Natural killer cell (primary cell): ENCODE data around the gene NANOS2. TPM values are rescaled to one million over a fixed set of nuclear protein-coding genes. Genes with fewer than 3 reads are reported as not detected.

ENCODE experiments used
- ATAC-seq, 3 donors: fragments of 150-1000 bp in 2 of 3; fragments of 200-7000 bp in 1 of 3; cut with Tn5 transposase; 1 replicate in 1 of 3; 2 replicates in 2 of 3; pipeline ENCODE4 v1.10.0; 2021; ENCODE audit warnings: mild to moderate bottlenecking in 2 of 3, moderate library complexity in 2 of 3
- DNase-seq, 2 donors: peaks; one replicate each; pipeline versions ENCODE4 v3.0.0 to v3.0.0-alpha.2; 2013 to 2021; ENCODE audit warnings: mixed read lengths in 1 of 2
- H3K27ac ChIP-seq: one replicate; pipeline ENCODE4 v1.5.1; 2013; ENCODE audit warnings: mild to moderate bottlenecking, low read length
- H3K27me3 ChIP-seq: one replicate; pipeline ENCODE4 v1.6.1; 2013; ENCODE audit warnings: low read length; ENCODE audit not compliant: control insufficient read depth, insufficient read depth
- H3K36me3 ChIP-seq: one replicate; pipeline ENCODE4 v1.6.1; 2013; ENCODE audit warnings: low read length; ENCODE audit not compliant: control insufficient read depth, insufficient read depth
- H3K4me1 ChIP-seq: one replicate; pipeline ENCODE4 v1.6.1; 2013; ENCODE audit warnings: low read length; ENCODE audit not compliant: control insufficient read depth, insufficient read depth
- H3K4me3 ChIP-seq: one replicate; pipeline ENCODE4 v1.5.1; 2013; ENCODE audit warnings: low read length
- H3K9me3 ChIP-seq: one replicate; pipeline ENCODE4 v1.6.1; 2013; ENCODE audit warnings: low read length; ENCODE audit not compliant: control insufficient read depth, insufficient read depth
- H3K27ac Mint-ChIP-seq, 2 donors: one replicate each; pipeline ENCODE4 v1.8.0; 2022; ENCODE audit warnings: mild to moderate bottlenecking in 2 of 2, mixed read lengths in 2 of 2, moderate library complexity in 1 of 2
- H3K27me3 Mint-ChIP-seq, 2 donors: one replicate each; pipeline ENCODE4 v1.8.0; 2022; ENCODE audit warnings: low read depth in 2 of 2, mixed read lengths in 2 of 2
- H3K36me3 Mint-ChIP-seq: one replicate; pipeline ENCODE4 v1.8.0; 2022; ENCODE audit warnings: mixed read lengths
- H3K4me1 Mint-ChIP-seq, 2 donors: one replicate each; pipeline ENCODE4 v1.8.0; 2022; ENCODE audit warnings: mixed read lengths in 2 of 2
- H3K4me3 Mint-ChIP-seq: one replicate; pipeline ENCODE4 v1.8.0; 2022; ENCODE audit warnings: mild to moderate bottlenecking, moderate library complexity, mixed read lengths
- H3K9me3 Mint-ChIP-seq, 2 donors: one replicate each; pipeline ENCODE4 v1.8.0; 2022; ENCODE audit warnings: mixed read lengths in 2 of 2
- CTCF ChIP-seq: fragments of 200-600 bp; IDR thresholded peaks from one replicate; pipeline ENCODE4 v1.8.0; 2022; ENCODE audit warnings: antibody characterized with exemption
- WGBS: methylation state at CpG from one replicate; pipeline ENCODE4 v1.1.7; 2013; ENCODE audit warnings: missing lambda C conversion rate; ENCODE audit not compliant: insufficient coverage; 5-methylcytosine and 5-hydroxymethylcytosine counted together
- intact Hi-C: fragments of 100-400 bp; cut with micrococcal nuclease; formaldehyde crosslinking; loops from one replicate; pipeline ENCODE4 v1.14.2; 2022
- total RNA-seq, 4 donors: library from RNA; stranded (reverse); fragments of 120-200 nt in 1 of 4; gene quantifications; one replicate each; pipeline versions ENCODE4 v1.2.3 to v1.2.4, GENCODE V29; 2013 to 2022

Gene NANOS2
- total RNA-seq, 3 donors from 2014 or later (not counting 1 experiment from before 2014, with no cell fraction given) = not detected

DNA sequence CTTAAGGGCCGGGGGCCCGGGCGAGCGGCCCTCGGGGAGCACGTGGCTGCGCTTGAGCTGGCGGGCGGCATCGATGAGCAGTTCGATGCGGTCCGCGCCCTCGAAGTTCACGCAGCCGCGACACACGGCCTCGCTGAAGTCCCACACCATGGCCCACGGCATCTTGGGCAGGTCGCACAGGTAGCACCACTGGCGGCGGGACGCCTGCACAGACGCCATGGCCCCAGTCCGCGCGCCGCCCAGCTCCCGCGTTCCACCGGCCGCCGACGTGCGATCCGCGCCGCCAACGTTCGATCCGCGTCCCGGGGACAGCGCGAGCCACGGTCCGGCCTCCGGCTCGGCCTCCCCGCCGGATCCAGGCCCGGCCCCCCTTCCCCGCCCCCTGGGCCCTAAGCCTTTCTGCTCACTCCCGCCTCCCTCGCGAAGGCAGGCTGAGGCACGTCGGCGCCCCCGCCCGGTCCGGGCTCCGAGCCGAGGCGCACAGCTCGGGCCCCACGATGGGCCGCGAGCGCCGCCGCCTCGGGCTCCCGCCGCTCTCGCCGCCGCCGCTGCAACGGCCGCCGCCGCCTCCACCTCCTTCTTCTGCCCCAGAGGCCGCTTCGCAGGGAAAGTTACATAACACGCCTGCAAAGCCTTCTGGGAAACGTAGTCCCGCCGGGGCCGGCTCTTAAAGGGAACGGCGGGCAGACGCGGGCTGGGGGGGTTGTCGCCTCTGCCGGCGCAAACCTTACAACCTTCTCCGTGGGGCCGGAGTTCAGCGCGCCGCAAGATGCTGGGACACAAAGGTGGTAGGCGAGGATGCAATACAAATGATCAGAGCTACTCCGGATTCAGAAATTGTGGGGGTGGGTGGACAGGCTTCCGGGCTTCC, 28.8 kb downstream of the NANOS2 start, which contains the start of gene IRF2BP1:
Gene IRF2BP1, minus strand, starts transcription at position 586 of the 871 bp plus-strand sequence. Its CDS starts 367 bp downstream, at position 219.
- ATAC-seq = peak; percentile 72 to 88 (median 80)
- Mint-ChIP-seq H3K9me3 (no peaks in the 10 kb centered on the region), H3K36me3 (no peaks in the 10 kb centered on the region), H3K4me1 (peaks cover 17 to 32% of the 10 kb centered on the region in 2 donors), H3K27me3 (peaks cover 0 to 6% of the 10 kb centered on the region in 2 donors), H3K4me3 (peak within 1 kb of the TSS; percentile 98), H3K27ac (peak within 1 kb of the TSS; percentile 96 to 97)
- H3K27me3 ChIP-seq = no peaks in the 10 kb centered on the region
- no peaks in the 10 kb centered on the region for H3K36me3 ChIP-seq
- DNase-seq = peak; percentile 88 to 95
- under 1% methylated on average over 107 of the region's 107 CpGs for WGBS
- no peaks in the 10 kb centered on the region for H3K9me3 ChIP-seq
- no peak for TF ChIP-seq CTCF
- peaks cover 37% of the 10 kb centered on the region for H3K4me1 ChIP-seq
- peak within 1 kb of the TSS; percentile 86 for H3K27ac ChIP-seq
- intact Hi-C loops = loop anchor here (1.0 kb wide), 2 partner anchors 17 to 22 kb away; partner anchors contain the start of genes MYPOP and SYMPK
- H3K4me3 ChIP-seq = peak within 1 kb of the TSS; percentile 72

DNA sequence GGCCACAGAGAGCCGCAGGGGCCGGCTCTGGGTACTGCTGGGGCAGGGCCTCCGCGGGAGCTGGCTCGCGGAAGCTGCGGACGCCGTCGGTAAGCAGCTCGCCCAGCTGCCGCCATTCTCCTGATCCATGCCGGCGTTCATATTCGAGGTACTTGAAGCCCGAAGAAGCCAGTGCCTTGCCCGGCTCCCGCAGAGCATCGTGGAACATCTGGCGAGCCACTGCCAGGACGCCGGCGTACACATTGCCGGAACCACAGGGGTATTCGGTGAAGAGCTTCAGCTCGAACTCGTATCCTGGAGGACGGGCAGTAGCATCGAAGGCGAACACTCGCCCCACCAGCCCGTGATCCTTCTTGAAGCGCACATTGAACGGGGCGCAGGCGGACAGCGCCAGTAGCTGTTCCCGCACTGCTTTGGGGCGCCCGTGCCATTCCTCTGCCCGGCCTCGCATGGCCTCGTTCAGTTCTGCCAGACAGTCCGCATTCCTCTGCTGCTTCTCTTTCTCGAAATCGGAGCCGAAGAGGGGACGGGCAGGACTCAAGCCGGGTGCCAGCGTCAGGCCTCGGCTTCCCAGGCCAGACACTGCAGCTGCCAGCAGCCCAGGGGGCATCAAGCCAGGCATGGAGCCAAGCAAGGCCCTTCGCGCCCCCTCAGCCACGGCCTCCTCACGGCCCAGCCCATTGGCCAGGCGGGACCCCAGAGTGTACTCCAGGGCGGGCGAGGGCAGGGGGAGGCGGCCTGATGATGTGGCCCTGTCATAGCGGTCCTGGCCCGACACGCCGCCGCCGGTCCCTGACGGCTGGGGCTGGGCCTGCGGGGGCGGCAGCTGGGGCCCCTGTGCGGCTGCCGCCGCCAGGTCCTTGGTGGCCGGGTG, 29.7 kb downstream of the NANOS2 start:
- peaks cover 37% of the 10 kb centered on the region for H3K4me1 ChIP-seq
- DNase-seq = peak in 1 of 2 donors; percentile 26
- TF ChIP-seq CTCF = no peak
- no peak for ATAC-seq
- intact Hi-C loops = no loop called here
- H3K27ac ChIP-seq = no peak overlapping the region
- Mint-ChIP-seq H3K27me3 (peaks cover 0 to 6% of the 10 kb centered on the region in 2 donors), H3K4me1 (peaks cover 17 to 32% of the 10 kb centered on the region in 2 donors), H3K27ac (no peak overlapping the region), H3K9me3 (no peaks in the 10 kb centered on the region), H3K36me3 (no peaks in the 10 kb centered on the region), H3K4me3 (peak overlapping the region; percentile 37)
- WGBS = 74% methylated on average over 72 of the region's 72 CpGs
- peak overlapping the region; percentile 39 for H3K4me3 ChIP-seq
- no peaks in the 10 kb centered on the region for H3K27me3 ChIP-seq
- no peaks in the 10 kb centered on the region for H3K36me3 ChIP-seq
- H3K9me3 ChIP-seq = no peaks in the 10 kb centered on the region

GRCh38 chr19:45883881-45884681, 30.5 kb downstream of the NANOS2 start:
- Histone ChIP-seq H3K4me3 (no peak overlapping the region), H3K36me3 (no peaks in the 10 kb centered on the region), H3K4me1 (peaks cover 37% of the 10 kb centered on the region), H3K9me3 (no peaks in the 10 kb centered on the region), H3K27me3 (no peaks in the 10 kb centered on the region), H3K27ac (no peak overlapping the region)
- Mint-ChIP-seq H3K9me3 (no peaks in the 10 kb centered on the region), H3K4me3 (peak overlapping the region; percentile 92), H3K27me3 (peaks cover 0 to 6% of the 10 kb centered on the region in 2 donors), H3K4me1 (peaks cover 17 to 32% of the 10 kb centered on the region in 2 donors), H3K27ac (peak overlapping the region in 1 of 2 donors; percentile 83), H3K36me3 (no peaks in the 10 kb centered on the region)
- no peak for TF ChIP-seq CTCF
- no peak for DNase-seq
- no peak for ATAC-seq
- intact Hi-C loops = loop anchor here (1.0 to 2.0 kb wide), 2 partner anchors 67 to 113 kb away; no protein-coding TSS in a partner anchor
- 96% methylated on average over 57 of the region's 57 CpGs for WGBS
